ENCODE data around the gene SUPT5H. TPM values are rescaled to one million over a fixed set of nuclear protein-coding genes. Genes with fewer than 3 reads are reported as not detected.
"Not testable (repeated sequence)": the region's sequence is repeated elsewhere in the genome, so short reads cannot be mapped to it uniquely, and the experiment has no call there.

The SUPT5H gene
- polyA plus RNA-seq, 3 donors, result 64.7 to 107 (median 71.3) TPM

DNA sequence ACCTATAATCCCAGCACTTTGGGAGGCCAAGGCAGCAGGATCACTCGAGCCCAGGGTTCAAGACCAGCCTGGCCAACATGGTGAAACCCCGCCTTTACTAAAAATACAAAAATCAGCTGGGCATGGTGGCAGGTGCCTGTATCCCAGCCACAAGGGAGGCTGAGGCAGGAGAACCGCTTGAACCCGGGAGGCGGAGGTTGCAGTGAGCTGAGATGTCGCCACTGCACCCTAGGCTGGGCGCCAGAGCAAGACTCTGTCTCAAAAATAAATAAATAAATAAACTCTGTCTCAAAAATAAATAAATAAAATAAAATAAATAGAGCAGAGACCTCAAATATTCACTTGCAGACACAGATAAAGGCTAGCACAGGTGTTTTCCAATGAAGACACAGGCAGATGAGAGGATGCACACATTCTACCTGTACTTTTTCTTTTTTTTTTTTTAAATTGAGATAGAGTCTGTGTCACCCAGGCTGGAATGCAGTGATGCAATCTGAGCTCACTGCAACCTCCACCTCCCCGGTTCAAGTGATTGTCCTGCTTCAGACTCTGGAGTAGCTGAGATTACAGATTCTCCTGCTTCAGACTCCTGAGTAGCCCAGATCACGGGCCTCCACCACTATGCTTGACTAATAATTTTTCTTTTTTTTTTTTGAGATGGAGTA, 7.0 kb upstream of the SUPT5H start:
- no peak overlapping the region for H3K27ac ChIP-seq (ENCODE audit: low read depth, low read length)
- WGBS, 3 donors, result 76 to 86% (median 86%) methylated on average over 9 of the region's 9 CpGs

DNA sequence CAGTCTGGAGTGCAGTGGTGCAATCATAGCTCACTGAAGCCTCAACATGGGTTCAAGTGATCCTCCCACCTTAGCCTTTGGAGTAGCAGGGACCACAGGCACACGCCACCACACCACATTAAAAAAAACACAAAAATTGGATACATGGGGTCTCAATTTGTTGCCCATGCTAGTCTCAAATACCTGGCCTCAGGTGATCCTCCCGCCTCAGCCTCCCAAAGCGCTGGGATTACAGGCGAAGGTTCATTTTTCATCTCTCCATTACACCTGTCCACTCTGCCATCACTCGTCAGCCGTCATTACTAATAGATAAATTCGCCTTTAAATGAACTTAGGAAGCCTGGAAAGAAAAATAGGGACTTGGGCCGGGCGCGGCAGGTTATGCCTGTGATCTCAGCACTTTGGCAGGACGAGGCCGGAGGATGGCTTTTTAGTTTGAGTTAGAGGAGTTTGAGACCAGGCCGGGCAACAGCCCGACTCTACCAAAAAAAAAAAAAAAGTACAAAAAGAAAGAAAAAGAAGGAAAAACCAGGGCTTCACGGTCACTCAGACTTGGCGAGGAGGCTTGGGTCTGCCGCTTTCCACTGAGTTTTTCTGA, 685 bp upstream of the SUPT5H start:
- WGBS, 3 donors, result 3 to 5% (median 4%) methylated on average over 17 of the region's 17 CpGs

DNA sequence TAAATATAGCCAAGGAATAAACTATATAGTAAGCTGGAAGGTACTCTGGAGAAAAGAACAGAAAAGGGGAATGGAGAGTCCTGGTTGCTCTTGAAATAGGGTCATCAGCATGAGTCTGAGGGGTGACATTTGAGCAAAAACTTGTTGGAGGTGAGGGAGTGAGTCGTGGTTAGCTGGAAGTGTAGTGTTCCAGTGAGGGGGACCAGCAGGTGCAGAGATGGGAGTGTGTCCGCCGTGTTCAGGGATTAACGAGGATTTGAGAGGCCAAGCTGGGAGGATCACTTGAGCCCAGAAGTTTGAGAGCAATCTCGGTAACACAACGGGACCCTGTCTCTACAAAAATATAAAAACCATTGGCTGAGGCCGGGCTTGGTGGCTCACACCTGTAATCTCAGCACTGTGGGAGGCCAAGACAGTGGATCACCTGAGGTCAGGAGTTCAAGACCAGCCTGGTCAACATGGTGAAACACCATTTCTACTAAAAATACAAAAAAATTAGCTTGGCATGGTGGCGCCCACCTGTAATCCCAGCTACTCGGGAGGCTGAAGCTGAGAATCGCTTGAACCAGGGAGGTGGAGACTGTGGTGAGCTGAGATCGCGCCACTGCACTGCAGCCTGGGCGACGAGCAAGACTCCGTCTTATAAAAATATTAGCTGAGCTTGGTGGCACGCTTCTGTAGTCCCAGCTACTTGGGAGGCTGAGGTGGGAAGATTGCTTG, 1.1 kb downstream of the SUPT5H start:
- 75 to 88% (median 86%) methylated on average over 16 of the region's 16 CpGs for WGBS, 3 donors
- H3K27ac ChIP-seq (ENCODE audit: low read depth, low read length), result no peak overlapping the region

More for the DNA sequence above, 685 bp upstream of the SUPT5H start:
- peak overlapping the region; percentile 45 for H3K27ac ChIP-seq (ENCODE audit: low read depth, low read length)

GRCh38 chr19:39448271-39448670, 2.9 kb downstream of the SUPT5H start:
- 49 to 83% (median 56%) methylated on average over 3 of the region's 3 CpGs for WGBS, 3 donors

GRCh38 chr19:39449116-39449797, 3.9 kb downstream of the SUPT5H start:
- H3K27ac ChIP-seq (ENCODE audit: low read depth, low read length), result no peak overlapping the region
- WGBS, 3 donors, result 73 to 85% (median 77%) methylated on average over 8 of the region's 8 CpGs

More at GRCh38 chr19:39448271-39448670, 2.9 kb downstream of the SUPT5H start:
- no peak overlapping the region for H3K27ac ChIP-seq (ENCODE audit: low read depth, low read length)

GRCh38 chr19:39451257-39451656, 5.9 kb downstream of the SUPT5H start:
- WGBS, 3 donors, result 93 to 99% (median 95%) methylated on average over 8 of the region's 8 CpGs
- not testable (repeated sequence) for H3K27ac ChIP-seq (ENCODE audit: low read depth, low read length)

DNA sequence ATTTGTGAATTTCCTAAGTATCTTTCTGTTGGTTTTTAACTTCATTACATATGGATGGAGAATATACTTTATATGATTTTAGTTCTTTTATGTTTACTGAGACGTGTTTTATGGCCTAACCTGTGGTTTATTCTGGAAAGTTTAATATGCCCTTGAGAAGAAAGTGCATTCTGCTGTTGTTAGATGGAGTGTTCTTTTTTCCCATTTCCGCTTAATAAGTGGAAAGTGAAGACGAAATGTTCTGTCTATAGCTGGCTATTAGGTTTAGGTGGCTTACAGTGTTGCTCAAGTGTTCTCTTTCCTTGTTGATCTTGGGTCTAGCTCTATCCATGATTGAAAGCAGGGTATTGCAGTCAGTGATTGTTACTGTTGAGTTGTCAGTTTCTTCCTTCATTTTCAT, 18.0 kb downstream of the SUPT5H start:
- 76 to 97% (median 89%) methylated on average over 3 of the region's 3 CpGs for WGBS, 3 donors
- H3K27ac ChIP-seq (ENCODE audit: low read depth, low read length), result no peak overlapping the region

DNA sequence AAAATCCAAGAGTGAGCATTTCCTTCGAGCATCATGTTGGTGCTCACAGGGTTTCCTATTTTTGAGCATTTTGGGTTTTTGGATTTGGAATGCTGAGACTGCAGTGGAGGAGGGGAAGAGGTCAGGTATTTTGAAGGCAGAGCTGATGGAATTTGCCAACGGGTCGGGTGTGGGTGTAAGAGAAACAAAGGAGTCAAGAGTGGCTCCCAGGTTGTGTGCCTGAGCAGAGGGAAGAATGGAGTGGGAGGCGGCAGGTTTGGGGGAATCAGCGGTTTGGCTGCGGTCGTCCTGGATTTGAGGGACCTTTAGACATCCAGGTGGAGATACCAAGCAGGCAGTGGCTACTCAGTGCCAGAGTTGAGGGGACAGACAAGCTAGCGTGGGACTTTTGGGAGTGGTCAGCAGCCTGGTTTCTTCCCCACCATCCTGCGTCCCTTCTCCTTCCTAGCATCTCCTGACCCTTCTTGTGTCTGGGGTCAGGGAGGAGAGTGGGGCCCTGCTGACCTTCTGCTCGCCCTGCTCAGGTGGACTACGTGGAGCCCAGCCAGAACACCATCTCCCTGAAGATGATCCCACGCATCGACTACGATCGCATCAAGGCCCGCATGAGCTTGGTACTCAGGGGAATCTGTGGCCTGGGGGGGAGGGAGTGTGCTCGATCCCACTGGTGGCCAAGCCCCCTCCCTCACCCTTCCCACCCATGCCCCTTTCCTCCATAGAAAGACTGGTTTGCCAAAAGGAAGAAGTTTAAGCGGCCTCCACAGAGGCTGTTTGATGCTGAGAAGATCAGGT, 20.8 kb downstream of the SUPT5H start:
- no peak overlapping the region for H3K27ac ChIP-seq (ENCODE audit: low read depth, low read length)
- WGBS, 3 donors, result 95 to 96% (median 95%) methylated on average over 18 of the region's 18 CpGs

DNA sequence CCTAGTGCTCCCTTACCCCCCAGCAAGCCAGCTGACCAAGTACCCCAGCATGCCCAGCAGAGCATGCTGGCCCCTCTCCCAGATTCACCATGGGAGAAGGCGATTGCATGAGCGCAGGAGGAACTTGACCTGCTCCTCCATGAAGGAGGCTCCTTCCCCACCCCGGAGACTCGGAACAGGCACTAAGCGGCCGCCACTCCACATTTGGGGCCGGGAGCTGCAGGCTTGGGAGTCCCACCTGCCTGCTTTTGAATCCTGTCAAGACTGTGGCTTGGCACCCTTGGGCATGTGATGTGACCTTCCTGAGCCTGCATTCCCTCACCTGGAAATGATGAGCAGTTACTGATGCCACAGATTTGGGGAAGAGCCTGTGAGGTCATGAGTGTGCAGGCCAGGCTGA, 22.6 kb downstream of the SUPT5H start:
- WGBS, 3 donors, result 94 to 95% (median 95%) methylated on average over 7 of the region's 7 CpGs

GRCh38 chr19:39469036-39469435, 23.7 kb downstream of the SUPT5H start:
- H3K27ac ChIP-seq (ENCODE audit: low read depth, low read length), result no peak overlapping the region
- 91 to 93% (median 92%) methylated on average over 11 of the region's 11 CpGs for WGBS, 3 donors

More for the DNA sequence above, 22.6 kb downstream of the SUPT5H start:
- no peak overlapping the region for H3K27ac ChIP-seq (ENCODE audit: low read depth, low read length)

DNA sequence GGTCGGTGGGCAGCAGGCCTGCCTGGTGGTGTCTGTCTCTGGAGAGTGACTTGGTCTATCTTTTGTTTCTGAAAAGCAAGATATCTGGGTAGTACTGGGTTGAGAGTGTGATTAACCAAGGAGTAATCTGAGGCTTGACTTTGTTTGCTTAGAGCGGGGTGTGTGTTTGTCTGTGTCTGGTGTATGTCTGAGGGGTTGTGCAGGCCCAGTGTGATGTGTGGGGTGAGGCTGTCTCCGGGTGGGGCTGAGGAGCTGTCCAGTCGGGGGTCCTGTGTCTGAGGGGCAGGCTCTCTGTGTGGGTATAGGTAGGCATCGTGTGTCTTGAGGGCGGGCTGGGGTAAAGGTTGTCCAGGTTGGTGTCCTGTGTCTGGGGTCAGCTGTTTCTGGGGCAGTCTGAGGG, 24.2 kb downstream of the SUPT5H start:
- no peak overlapping the region for H3K27ac ChIP-seq (ENCODE audit: low read depth, low read length)
- WGBS, 3 donors, result 88 to 96% (median 91%) methylated on average over 6 of the region's 6 CpGs

DNA sequence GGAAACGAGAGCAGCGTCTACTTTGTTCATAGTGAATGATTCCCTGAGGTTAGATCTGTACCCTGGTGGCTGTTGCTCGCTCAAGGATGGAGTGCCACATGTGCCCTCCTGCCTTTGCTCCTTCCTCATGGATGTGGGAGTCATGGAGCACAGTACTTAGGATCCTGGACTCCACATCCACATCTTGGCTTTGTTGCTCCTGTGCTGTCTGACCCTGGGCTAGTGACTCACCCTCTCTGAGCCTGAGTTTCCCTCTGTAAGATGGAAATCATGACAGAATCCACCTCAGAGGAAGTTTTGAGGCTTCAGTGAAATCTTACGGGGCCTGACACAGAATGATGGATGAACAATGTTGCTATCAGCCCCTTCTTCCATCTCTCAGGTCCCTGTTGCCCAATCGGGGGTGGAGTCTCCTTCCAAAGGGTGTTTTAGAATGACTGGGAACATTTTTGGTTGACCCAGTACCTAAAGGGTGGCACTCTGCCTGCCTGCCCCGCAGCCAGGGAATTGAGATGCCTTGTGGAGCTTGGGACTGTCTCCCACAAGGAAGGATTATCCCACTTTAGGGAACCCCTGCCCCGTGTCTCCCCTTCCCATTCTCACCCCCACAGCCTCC, 25.4 kb downstream of the SUPT5H start:
- WGBS, 3 donors, result 86 to 89% (median 86%) methylated on average over 7 of the region's 7 CpGs
- no peak overlapping the region for H3K27ac ChIP-seq (ENCODE audit: low read depth, low read length)

DNA sequence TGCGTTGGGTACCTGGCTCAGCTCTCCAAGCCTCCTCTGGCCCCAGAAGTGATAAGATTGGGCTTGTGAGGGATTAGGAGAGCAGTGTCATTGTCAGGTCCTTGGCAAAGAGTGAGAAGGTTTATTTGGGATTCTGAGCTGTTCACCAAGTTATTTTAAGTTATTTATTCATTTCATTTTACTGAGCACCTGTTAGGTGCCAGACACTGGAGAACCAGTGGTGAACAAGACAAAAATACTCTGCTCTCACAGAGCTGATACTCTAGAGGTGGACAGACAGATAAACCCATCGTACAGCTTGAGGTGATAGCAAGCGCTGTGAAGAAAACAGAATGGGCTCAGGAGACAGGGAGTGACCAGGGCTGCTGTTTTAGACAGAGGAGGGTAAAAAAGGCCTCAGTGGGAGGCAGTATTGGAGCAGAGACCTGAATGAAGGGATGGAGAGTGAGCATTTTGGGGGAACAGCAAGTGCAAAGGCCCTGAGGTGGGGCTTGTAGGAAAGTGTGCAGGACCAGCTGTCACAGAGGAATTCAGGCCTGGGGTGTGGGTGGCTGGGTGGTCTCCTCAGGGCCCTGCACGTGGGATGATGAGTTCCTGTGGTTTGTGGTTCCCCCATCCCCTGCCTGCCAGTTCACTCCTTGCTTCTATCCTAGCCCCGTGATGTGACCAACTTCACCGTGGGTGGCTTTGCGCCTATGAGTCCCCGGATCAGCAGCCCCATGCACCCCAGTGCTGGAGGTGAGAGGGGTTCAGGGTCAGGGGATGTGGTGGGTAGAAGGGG, 26.6 kb downstream of the SUPT5H start:
- 74 to 83% (median 78%) methylated on average over 8 of the region's 8 CpGs for WGBS, 3 donors
- H3K27ac ChIP-seq (ENCODE audit: low read depth, low read length), result no peak overlapping the region

DNA sequence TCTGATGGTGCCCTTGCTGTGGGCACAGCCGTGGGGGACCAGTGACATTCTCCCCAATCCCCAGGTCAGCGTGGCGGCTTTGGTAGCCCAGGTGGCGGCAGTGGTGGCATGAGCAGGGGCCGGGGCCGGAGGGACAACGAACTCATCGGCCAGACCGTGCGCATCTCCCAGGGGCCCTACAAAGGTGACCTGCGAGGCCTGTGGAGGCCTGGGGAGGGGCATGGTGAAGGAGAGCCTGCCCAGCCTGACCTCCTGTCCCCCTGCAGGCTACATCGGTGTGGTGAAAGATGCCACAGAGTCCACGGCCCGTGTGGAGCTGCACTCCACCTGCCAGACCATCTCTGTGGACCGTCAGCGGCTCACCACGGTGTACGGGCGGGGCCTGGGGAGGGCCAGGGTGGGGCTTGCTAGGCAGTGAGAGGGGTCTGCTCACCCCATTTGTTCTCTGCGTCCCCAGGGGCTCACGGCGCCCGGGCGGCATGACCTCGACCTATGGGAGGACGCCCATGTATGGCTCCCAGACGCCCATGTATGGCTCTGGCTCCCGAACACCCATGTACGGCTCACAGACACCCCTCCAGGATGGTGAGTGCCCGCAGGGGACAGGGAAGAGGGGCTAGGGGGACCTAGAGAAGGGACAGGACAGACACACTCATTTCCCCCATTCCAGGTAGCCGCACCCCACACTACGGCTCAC, 27.5 kb downstream of the SUPT5H start:
- 87 to 90% (median 89%) methylated on average over 22 to 32 of the region's 32 CpGs for WGBS, 3 donors
- H3K27ac ChIP-seq (ENCODE audit: low read depth, low read length), result no peak overlapping the region

- no peak overlapping the region for H3K27ac ChIP-seq (ENCODE audit: low read depth, low read length)
- WGBS, 3 donors, result 79 to 92% (median 89%) methylated on average over 11 of the region's 11 CpGs
Observed at GRCh38 chr19:39473443-39473960, 28.1 kb downstream of the SUPT5H start.

DNA sequence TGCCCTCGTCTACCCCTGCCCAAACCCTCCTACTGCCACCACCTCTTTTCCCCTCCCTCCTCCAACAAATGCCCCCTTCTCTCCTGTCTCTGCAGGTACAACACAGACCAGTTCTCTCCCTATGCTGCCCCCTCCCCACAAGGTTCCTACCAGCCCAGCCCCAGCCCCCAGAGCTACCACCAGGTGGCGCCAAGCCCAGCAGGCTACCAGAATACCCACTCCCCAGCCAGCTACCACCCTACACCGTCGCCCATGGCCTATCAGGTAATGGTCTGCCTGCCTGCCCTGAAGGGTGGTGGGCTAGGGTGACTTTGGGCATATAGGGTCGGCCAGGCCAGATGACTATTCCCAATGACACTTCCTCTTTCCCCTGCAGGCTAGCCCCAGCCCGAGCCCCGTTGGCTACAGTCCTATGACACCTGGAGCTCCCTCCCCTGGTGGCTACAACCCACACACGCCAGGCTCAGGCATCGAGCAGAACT, 28.8 kb downstream of the SUPT5H start:
- 49 to 57% (median 56%) methylated on average over 9 of the region's 9 CpGs for WGBS, 3 donors
- no peak overlapping the region for H3K27ac ChIP-seq (ENCODE audit: low read depth, low read length)
